ENCODE results near the gene UTS2. TPM values are rescaled to one million over a fixed set of nuclear protein-coding genes. Genes with fewer than 3 reads are reported as not detected.

Gene UTS2
- total and polyA plus RNA-seq, 4 donors: 0.28 TPM; not detected in 3

- Histone ChIP-seq H3K27me3 (ENCODE audit: control insufficient read depth in 4 of 4, insufficient read depth in 4 of 4, low read length in 3 of 4) (no peaks in the 10 kb centered on the region), H3K4me1 (ENCODE audit: control insufficient read depth in 4 of 4, insufficient read depth in 4 of 4, low read length in 3 of 4) (no peaks in the 10 kb centered on the region), H3K4me3 (ENCODE audit: low read depth in 1 of 3, low read length in 3 of 3) (no peak overlapping the region), H3K9ac (ENCODE audit: low read depth in 1 of 2, low read length in 2 of 2) (no peak overlapping the region), H3K27ac (ENCODE audit: low read depth in 1 of 2, low read length in 2 of 2) (no peak overlapping the region), H3K36me3 (ENCODE audit: control insufficient read depth in 4 of 4, insufficient read depth in 3 of 4, low read depth in 1 of 4, low read length in 3 of 4) (no peaks in the 10 kb centered on the region), H3K9me3 (ENCODE audit: control insufficient read depth in 4 of 4, low read length in 3 of 4) (no peaks in the 10 kb centered on the region)
- TF ChIP-seq RXRA (IDR thresholded peaks at IDR 0.05) (no peak), HNF4G (IDR thresholded peaks at IDR 0.05) (no peak)
- no peak for DNase-seq (ENCODE audit: low spot score)
- WGBS: 72% methylated on average over 7 of the region's 7 CpGs
Measured at GRCh38 chr1:7859406-7859805, 6.5 kb upstream of the UTS2 start.

GRCh38 chr1:7857985-7858384 lies 5.1 kb upstream of the UTS2 start:
- Histone ChIP-seq H3K27ac (ENCODE audit: low read depth in 1 of 2, low read length in 2 of 2) (no peak overlapping the region), H3K4me3 (ENCODE audit: low read depth in 1 of 3, low read length in 3 of 3) (no peak overlapping the region), H3K36me3 (ENCODE audit: control insufficient read depth in 4 of 4, insufficient read depth in 3 of 4, low read depth in 1 of 4, low read length in 3 of 4) (no peaks in the 10 kb centered on the region), H3K4me1 (ENCODE audit: control insufficient read depth in 4 of 4, insufficient read depth in 4 of 4, low read length in 3 of 4) (no peaks in the 10 kb centered on the region), H3K9me3 (ENCODE audit: control insufficient read depth in 4 of 4, low read length in 3 of 4) (no peaks in the 10 kb centered on the region), H3K27me3 (ENCODE audit: control insufficient read depth in 4 of 4, insufficient read depth in 4 of 4, low read length in 3 of 4) (no peaks in the 10 kb centered on the region), H3K9ac (ENCODE audit: low read depth in 1 of 2, low read length in 2 of 2) (no peak overlapping the region)
- no peak for TF ChIP-seq NR2F2 (IDR thresholded peaks at IDR 0.05)
- no peak for TF ChIP-seq CTCF (IDR thresholded peaks at IDR 0.05; ENCODE audit: low read depth, low read length, missing input control)
- no peak for TF ChIP-seq GABPA (IDR thresholded peaks at IDR 0.05 in 1 of 2, conservative IDR thresholded peaks at IDR 0.05 in 1 of 2)
- TF ChIP-seq RXRA (IDR thresholded peaks at IDR 0.05): no peak
- TF ChIP-seq MAX (IDR thresholded peaks at IDR 0.05): no peak
- TF ChIP-seq SP1 (IDR thresholded peaks at IDR 0.05): no peak
- TF ChIP-seq REST (IDR thresholded peaks at IDR 0.05): no peak
- TF ChIP-seq FOXA1 (IDR thresholded peaks at IDR 0.05): no peak
- no peak for TF ChIP-seq EGR1 (IDR thresholded peaks at IDR 0.05; ENCODE audit: low read depth in 2 of 2)
- no peak for TF ChIP-seq HNF4A (conservative IDR thresholded peaks at IDR 0.05)
- TF ChIP-seq FOXA2 (IDR thresholded peaks at IDR 0.05): no peak
- no peak for DNase-seq (ENCODE audit: low spot score)
- WGBS: 89% methylated on average over 4 of the region's 4 CpGs

GRCh38 chr1:7857000-7857399 lies 4.1 kb upstream of the UTS2 start:
- Histone ChIP-seq H3K27me3 (ENCODE audit: control insufficient read depth in 4 of 4, insufficient read depth in 4 of 4, low read length in 3 of 4) (no peaks in the 10 kb centered on the region), H3K27ac (ENCODE audit: low read depth in 1 of 2, low read length in 2 of 2) (no peak overlapping the region), H3K9me3 (ENCODE audit: control insufficient read depth in 4 of 4, low read length in 3 of 4) (no peaks in the 10 kb centered on the region), H3K4me1 (ENCODE audit: control insufficient read depth in 4 of 4, insufficient read depth in 4 of 4, low read length in 3 of 4) (no peaks in the 10 kb centered on the region), H3K4me3 (ENCODE audit: low read depth in 1 of 3, low read length in 3 of 3) (no peak overlapping the region), H3K9ac (ENCODE audit: low read depth in 1 of 2, low read length in 2 of 2) (no peak overlapping the region), H3K36me3 (ENCODE audit: control insufficient read depth in 4 of 4, insufficient read depth in 3 of 4, low read depth in 1 of 4, low read length in 3 of 4) (no peaks in the 10 kb centered on the region)
- no peak for DNase-seq (ENCODE audit: low spot score)
- WGBS: 46% methylated on average over 2 of the region's 2 CpGs
- no peak for TF ChIP-seq TAF1 (conservative IDR thresholded peaks at IDR 0.05)
- TF ChIP-seq ZBTB33 (IDR thresholded peaks at IDR 0.05): no peak
- no peak for TF ChIP-seq RAD21 (IDR thresholded peaks at IDR 0.05)
- TF ChIP-seq EGR1 (IDR thresholded peaks at IDR 0.05; ENCODE audit: low read depth in 2 of 2): no peak
- TF ChIP-seq FOXA2 (IDR thresholded peaks at IDR 0.05): no peak
- TF ChIP-seq GABPA (IDR thresholded peaks at IDR 0.05 in 1 of 2, conservative IDR thresholded peaks at IDR 0.05 in 1 of 2): no peak
- no peak for TF ChIP-seq RXRA (IDR thresholded peaks at IDR 0.05)
- TF ChIP-seq ATF3 (IDR thresholded peaks at IDR 0.05): no peak
- TF ChIP-seq SP1 (IDR thresholded peaks at IDR 0.05): no peak
- TF ChIP-seq CTCF (IDR thresholded peaks at IDR 0.05; ENCODE audit: low read depth, low read length, missing input control): no peak
- no peak for TF ChIP-seq FOXA1 (IDR thresholded peaks at IDR 0.05)
- no peak for TF ChIP-seq MAX (IDR thresholded peaks at IDR 0.05)
- no peak for TF ChIP-seq JUND (IDR thresholded peaks at IDR 0.05)
- no peak for TF ChIP-seq HNF4A (conservative IDR thresholded peaks at IDR 0.05)
- no peak for TF ChIP-seq NR2F2 (IDR thresholded peaks at IDR 0.05)
- TF ChIP-seq HNF4G (IDR thresholded peaks at IDR 0.05): no peak

Data from liver (tissue), 9 donors.